Left renal cortex interstitium (tissue), 4 donors: Measurements from ENCODE around the gene PTGS2. TPM values are rescaled to one million over a fixed set of nuclear protein-coding genes. Genes with fewer than 3 reads are reported as not detected.

Experiments
- DNase-seq, 4 donors: peaks; one replicate each; pipeline ENCODE4 v3.0.0-alpha.2; 2013; ENCODE audit warnings: low read depth in 4 of 4, low spot score in 2 of 4, missing footprints in 1 of 4
- polyA plus RNA-seq, 4 donors: library from polyadenylated mRNA; unstranded; fragments of 120-200 nt; gene quantifications; one replicate each; pipeline ENCODE4 v1.2.1, GENCODE V29; 2013; ENCODE audit not compliant: insufficient read length in 4 of 4

Gene PTGS2
- polyA plus RNA-seq, 4 donors, result 0.79 to 2.5 (median 1.4) TPM

- no peak for DNase-seq
These were observed 56.7 kb downstream of the PTGS2 start for GRCh38 chr1:186623551-186623950.

Other genes starting within 250 kb of the PTGS2 start
- under 1 TPM in 3 of 4 donors, not detected in 1; 0.14 to 0.96 (median 0.36) TPM for gene PDC, start 219.3 kb downstream of the PTGS2 start, polyA plus RNA-seq
- 10 to 100 TPM in 1 of 4 donors, 1 to 10 TPM in 3; 6.6 to 10.1 (median 9.0) TPM for gene PLA2G4A, start 148.5 kb upstream of the PTGS2 start, polyA plus RNA-seq